ENCODE measurements around the gene UBE2Z. TPM values are rescaled to one million over a fixed set of nuclear protein-coding genes. Genes with fewer than 3 reads are reported as not detected.

The UBE2Z gene
- total and polyA plus RNA-seq, 4 donors, result 29.5 to 63.5 (median 56.1) TPM

DNA sequence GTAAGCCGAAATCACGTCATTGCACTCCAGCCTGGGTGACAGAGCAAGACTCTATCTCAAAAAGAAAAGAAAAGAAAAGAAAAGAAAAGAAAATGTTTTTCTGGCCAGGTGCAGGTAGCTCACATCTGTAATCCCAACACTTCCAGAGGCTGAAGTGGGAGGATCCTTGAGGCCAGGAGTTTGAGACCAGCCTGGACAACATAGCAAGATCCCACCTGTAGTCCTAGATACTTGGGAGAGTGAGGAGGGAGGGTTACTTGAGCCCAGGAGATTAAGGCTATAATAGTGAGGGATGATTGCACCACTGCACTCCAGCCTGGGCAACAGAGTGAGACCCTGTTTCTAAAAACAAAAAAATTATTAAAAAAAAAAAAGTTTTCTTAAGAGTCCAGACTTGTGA, 18.1 kb upstream of the UBE2Z start:
- no peak overlapping the region for H3K27ac ChIP-seq (ENCODE audit: low read depth in 1 of 2, low read length in 1 of 2)
- H3K4me1 ChIP-seq (ENCODE audit: control insufficient read depth in 5 of 5, insufficient read depth in 5 of 5, low read length in 5 of 5), result peaks cover 0 to 13% (median 6%) of the 10 kb centered on the region in 5 donors
- H3K36me3 ChIP-seq (ENCODE audit: control insufficient read depth in 4 of 4, insufficient read depth in 4 of 4, low read length in 4 of 4), result peaks cover 0 to 4% (median 3%) of the 10 kb centered on the region in 4 donors
- H3K27me3 ChIP-seq (ENCODE audit: control insufficient read depth in 3 of 3, insufficient read depth in 3 of 3, low read length in 2 of 3), result no peaks in the 10 kb centered on the region
- no peak overlapping the region for H3K4me3 ChIP-seq
- DNase-seq (no peak), ATAC-seq (ENCODE audit: insufficient read depth, low FRiP score) (no peak)
- no peak overlapping the region for H3K9ac ChIP-seq (ENCODE audit: insufficient read depth in 1 of 2, low read length in 2 of 2)
- 94 to 97% methylated on average over 2 of the region's 2 CpGs for WGBS, 2 donors
- H3K9me3 ChIP-seq (ENCODE audit: control insufficient read depth in 4 of 4, insufficient read depth in 3 of 4, low read length in 3 of 4), result no peaks in the 10 kb centered on the region
- TF ChIP-seq, protein P1, sequence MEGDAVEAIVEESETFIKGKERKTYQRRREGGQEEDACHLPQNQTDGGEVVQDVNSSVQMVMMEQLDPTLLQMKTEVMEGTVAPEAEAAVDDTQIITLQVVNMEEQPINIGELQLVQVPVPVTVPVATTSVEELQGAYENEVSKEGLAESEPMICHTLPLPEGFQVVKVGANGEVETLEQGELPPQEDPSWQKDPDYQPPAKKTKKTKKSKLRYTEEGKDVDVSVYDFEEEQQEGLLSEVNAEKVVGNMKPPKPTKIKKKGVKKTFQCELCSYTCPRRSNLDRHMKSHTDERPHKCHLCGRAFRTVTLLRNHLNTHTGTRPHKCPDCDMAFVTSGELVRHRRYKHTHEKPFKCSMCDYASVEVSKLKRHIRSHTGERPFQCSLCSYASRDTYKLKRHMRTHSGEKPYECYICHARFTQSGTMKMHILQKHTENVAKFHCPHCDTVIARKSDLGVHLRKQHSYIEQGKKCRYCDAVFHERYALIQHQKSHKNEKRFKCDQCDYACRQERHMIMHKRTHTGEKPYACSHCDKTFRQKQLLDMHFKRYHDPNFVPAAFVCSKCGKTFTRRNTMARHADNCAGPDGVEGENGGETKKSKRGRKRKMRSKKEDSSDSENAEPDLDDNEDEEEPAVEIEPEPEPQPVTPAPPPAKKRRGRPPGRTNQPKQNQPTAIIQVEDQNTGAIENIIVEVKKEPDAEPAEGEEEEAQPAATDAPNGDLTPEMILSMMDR (IDR thresholded peaks at IDR 0.05; ENCODE audit: control extremely low read depth, extremely low read depth), result no peak

DNA sequence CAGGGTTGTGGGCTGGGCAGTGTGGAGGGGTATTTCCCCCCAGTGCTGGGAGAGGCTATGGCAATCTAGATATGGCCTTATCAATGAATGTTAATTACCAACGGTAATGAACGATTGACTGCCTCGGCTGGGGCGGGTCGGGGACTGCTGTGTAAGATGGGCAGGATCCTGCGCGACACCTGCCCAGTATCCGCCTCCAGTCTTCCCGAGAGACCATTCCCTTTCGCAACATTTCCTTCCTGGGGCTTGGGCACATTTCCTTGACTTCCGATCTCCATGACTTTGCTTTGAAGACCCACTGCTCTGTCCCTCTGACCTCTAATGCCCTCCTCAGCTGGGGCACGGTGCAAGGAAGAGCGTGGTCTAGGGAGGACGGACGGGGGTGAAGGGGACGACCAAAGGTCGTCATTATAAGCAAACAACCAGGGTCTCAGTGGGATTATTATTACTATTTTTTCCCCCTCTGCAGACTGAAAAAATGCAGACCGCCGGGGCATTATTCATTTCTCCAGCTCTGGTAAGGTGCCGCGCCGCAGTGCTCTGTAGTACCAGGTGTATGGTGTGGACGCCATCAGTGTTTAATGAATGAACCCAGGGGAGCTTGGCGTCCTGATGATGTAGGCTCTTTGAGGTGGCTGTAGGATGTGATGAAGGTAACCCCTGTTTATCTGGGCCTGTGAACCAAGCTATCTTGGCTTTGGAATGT, 15.1 kb upstream of the UBE2Z start:
- peak overlapping the region; percentile 68 for H3K4me3 ChIP-seq
- DNase-seq, result peak in 1 of 3 donors; percentile 21
- 1 to 2% methylated on average over 24 of the region's 24 CpGs for WGBS, 2 donors
- H3K9me3 ChIP-seq (ENCODE audit: control insufficient read depth in 4 of 4, insufficient read depth in 3 of 4, low read length in 3 of 4), result no peaks in the 10 kb centered on the region
- ATAC-seq (ENCODE audit: insufficient read depth, low FRiP score), result no peak
- no peaks in the 10 kb centered on the region for H3K27me3 ChIP-seq (ENCODE audit: control insufficient read depth in 3 of 3, insufficient read depth in 3 of 3, low read length in 2 of 3)
- peak overlapping the region; percentile 41 to 61 for H3K9ac ChIP-seq (ENCODE audit: insufficient read depth in 1 of 2, low read length in 2 of 2)
- H3K4me1 ChIP-seq (ENCODE audit: control insufficient read depth in 5 of 5, insufficient read depth in 5 of 5, low read length in 5 of 5), result peaks cover 0 to 13% (median 6%) of the 10 kb centered on the region in 5 donors
- peaks cover 0 to 11% (median 10%) of the 10 kb centered on the region in 4 donors for H3K36me3 ChIP-seq (ENCODE audit: control insufficient read depth in 4 of 4, insufficient read depth in 4 of 4, low read length in 4 of 4)
- peak overlapping the region; percentile 83 to 85 for H3K27ac ChIP-seq (ENCODE audit: low read depth in 1 of 2, low read length in 1 of 2)
- TF ChIP-seq, protein P1 (IDR thresholded peaks at IDR 0.05; ENCODE audit: control extremely low read depth, extremely low read depth), result no peak

DNA sequence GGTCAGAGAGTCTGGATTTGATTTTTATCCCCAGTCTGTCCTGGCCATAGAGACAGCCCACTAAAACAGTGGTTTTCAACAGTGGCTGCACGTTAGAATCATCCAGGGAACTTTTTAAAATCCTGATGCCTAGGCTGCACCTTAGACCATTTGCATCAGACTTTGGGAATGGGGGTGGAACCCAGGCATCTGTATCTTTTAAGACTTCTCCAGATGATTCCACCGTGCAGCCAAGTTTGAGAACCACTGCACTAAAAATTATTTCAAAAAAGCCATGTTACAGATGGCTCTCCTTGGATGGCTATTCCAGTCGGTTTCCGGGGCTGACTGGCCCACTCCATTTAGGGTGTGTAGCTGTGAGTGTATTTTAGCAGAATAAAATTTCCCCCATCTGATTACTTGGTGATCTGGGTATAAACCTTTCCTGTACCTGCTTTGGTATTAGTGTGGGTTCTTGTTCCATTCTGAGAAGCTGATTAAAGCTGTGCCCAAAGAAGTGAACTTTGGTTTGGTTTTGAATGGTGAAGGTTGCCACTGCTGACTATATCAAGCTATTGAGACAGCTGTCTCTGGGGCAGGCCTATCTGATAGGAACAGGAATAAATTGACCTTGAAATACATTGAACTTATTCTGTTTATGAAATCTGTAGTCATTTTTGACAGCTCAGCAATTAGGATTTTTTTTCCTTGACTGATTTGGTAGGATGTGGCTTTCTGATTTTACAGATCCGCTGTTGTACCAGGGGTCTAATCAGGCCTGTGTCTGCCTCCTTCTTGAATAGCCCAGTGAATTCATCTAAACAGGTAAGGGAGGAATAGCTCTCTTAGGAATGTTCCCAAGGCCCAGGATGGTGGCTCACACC, 14.3 kb upstream of the UBE2Z start:
- ATAC-seq (ENCODE audit: insufficient read depth, low FRiP score) (no peak), DNase-seq (no peak)
- H3K4me1 ChIP-seq (ENCODE audit: control insufficient read depth in 5 of 5, insufficient read depth in 5 of 5, low read length in 5 of 5), result peaks cover 0 to 13% (median 6%) of the 10 kb centered on the region in 5 donors
- peaks cover 0 to 11% (median 11%) of the 10 kb centered on the region in 4 donors for H3K36me3 ChIP-seq (ENCODE audit: control insufficient read depth in 4 of 4, insufficient read depth in 4 of 4, low read length in 4 of 4)
- no peak overlapping the region for H3K4me3 ChIP-seq
- H3K9me3 ChIP-seq (ENCODE audit: control insufficient read depth in 4 of 4, insufficient read depth in 3 of 4, low read length in 3 of 4), result no peaks in the 10 kb centered on the region
- TF ChIP-seq, protein P1 (IDR thresholded peaks at IDR 0.05; ENCODE audit: control extremely low read depth, extremely low read depth), result no peak
- peak overlapping the region in 1 of 2 donors; percentile 85 for H3K27ac ChIP-seq (ENCODE audit: low read depth in 1 of 2, low read length in 1 of 2)
- H3K9ac ChIP-seq (ENCODE audit: insufficient read depth in 1 of 2, low read length in 2 of 2), result peak overlapping the region in 1 of 2 donors; percentile 61
- 62 to 72% methylated on average over 5 of the region's 5 CpGs for WGBS, 2 donors
- no peaks in the 10 kb centered on the region for H3K27me3 ChIP-seq (ENCODE audit: control insufficient read depth in 3 of 3, insufficient read depth in 3 of 3, low read length in 2 of 3)
